Natural killer cell treated with Interleukin-12 subunit alpha and Interleukin-12 subunit beta and Interleukin-15 and Interleukin-18, amount 100 ng/mL, for 72 hours (primary cell): ENCODE results near the gene HMGCS2. TPM values are rescaled to one million over a fixed set of nuclear protein-coding genes. Genes with fewer than 3 reads are reported as not detected.

Experiments used
- ATAC-seq, 2 donors: fragments of 150-1000 bp; cut with Tn5 transposase in 1 of 2; sonication (Bioruptor Pico), chemical (Tn5 transposase) in 1 of 2; 2 replicates each; pipeline ENCODE4 v1.10.0; 2021
- DNase-seq: peaks from one replicate; pipeline ENCODE4 v3.0.0; 2022; ENCODE audit warnings: low spot score
- H3K27ac Mint-ChIP-seq, 2 donors: 1 replicate in 1 of 2; 2 replicates in 1 of 2; pipeline ENCODE4 v1.8.0; 2022; ENCODE audit warnings: mixed read lengths in 2 of 2, mild to moderate bottlenecking in 1 of 2, moderate library complexity in 1 of 2
- H3K27me3 Mint-ChIP-seq, 2 donors: 1 replicate in 1 of 2; 2 replicates in 1 of 2; pipeline ENCODE4 v1.8.0; 2022; ENCODE audit warnings: mixed read lengths in 2 of 2
- H3K36me3 Mint-ChIP-seq: one replicate; pipeline ENCODE4 v1.8.0; 2022; ENCODE audit warnings: mixed read lengths
- H3K4me1 Mint-ChIP-seq, 2 donors: 1 replicate in 1 of 2; 2 replicates in 1 of 2; pipeline ENCODE4 v1.8.0; 2022; ENCODE audit warnings: low read depth in 2 of 2, mixed read lengths in 2 of 2, mild to moderate bottlenecking in 1 of 2
- H3K4me3 Mint-ChIP-seq: one replicate; pipeline ENCODE4 v1.8.0; 2022; ENCODE audit warnings: mixed read lengths
- H3K9me3 Mint-ChIP-seq: 2 replicates; pipeline ENCODE4 v1.8.0; 2022; ENCODE audit warnings: mixed read lengths
- total RNA-seq, 2 donors: library from RNA; stranded (reverse); gene quantifications; one replicate each; pipeline ENCODE4 v1.2.3, GENCODE V29; 2022

The HMGCS2 gene
- total RNA-seq, 2 donors from 2014 or later, result not detected

DNA sequence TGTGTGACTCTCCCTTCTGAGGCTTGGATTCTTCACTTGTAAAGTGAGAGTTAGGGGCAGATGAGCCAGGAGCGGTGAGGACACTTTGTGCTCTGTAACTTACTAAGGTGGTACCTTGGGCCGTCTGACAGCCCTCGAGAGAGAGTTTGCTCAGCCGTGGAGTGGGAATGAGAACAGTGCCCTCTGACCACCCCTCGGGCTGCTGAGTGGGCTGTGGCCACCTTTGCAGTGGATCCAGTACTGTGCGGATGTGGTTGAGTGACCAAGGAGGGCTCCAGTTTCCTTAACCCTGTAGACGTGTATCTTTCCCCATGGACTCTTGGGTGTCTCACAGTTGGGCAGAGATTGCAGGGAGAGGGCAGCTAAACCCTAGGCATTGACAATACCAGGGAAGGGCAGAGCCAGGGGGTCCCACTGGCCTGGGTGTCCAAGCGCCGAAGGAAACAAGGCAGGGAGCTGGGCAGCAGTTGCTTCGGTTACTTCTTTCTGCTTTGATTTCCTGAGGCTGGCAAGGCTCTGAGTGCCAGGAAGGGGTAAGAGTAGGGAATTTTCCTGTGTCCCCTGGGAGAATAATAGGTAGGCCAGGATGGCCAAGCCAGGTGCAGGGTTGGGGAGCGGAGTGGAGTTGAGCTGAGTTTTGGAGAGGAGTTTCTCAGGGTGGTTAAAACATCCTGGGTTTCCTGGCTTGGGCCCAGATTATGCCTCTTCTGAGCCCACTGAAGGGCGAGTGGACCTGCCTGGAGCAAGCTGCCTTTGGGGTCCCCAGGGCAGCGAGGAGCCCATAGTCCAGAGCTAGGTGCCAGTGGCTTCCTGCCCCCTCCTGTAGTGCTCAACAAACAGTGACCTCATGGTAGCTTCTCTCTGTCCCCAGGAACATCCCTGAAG is 27.6 kb downstream of the HMGCS2 start:
- DNase-seq, result no peak
- no peaks in the 10 kb centered on the region for H3K27me3 Mint-ChIP-seq
- ATAC-seq, result no peak
- no peaks in the 10 kb centered on the region for H3K9me3 Mint-ChIP-seq
- no peaks in the 10 kb centered on the region for H3K36me3 Mint-ChIP-seq
- peaks cover 0 to 7% of the 10 kb centered on the region in 2 donors for H3K4me1 Mint-ChIP-seq
- H3K27ac Mint-ChIP-seq, result no peak overlapping the region
- H3K4me3 Mint-ChIP-seq, result no peak overlapping the region

DNA sequence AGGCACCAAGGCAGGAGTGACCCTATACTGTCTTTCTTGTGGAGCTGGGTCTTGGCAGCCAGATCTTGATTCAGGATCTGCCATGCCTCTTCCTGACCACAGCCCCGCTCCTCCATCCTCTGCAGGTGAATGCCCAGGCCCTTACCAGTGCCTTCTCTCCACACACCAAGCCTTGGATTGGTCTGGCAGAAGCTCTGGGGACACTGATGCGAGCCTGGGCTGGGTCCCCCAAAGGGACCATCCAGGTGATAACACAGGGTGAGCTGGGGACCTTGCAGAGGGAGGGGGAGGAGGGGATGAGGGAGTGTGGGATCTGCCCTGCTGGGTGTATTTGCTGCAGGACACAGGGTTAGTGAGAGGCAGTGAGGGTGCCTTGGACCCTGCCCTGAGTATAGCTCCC is 28.4 kb downstream of the HMGCS2 start:
- no peak overlapping the region for H3K27ac Mint-ChIP-seq
- H3K9me3 Mint-ChIP-seq, result no peaks in the 10 kb centered on the region
- no peaks in the 10 kb centered on the region for H3K36me3 Mint-ChIP-seq
- no peak for ATAC-seq
- no peak for DNase-seq
- no peaks in the 10 kb centered on the region for H3K27me3 Mint-ChIP-seq
- no peak overlapping the region for H3K4me3 Mint-ChIP-seq
- H3K4me1 Mint-ChIP-seq, result peaks cover 0 to 7% of the 10 kb centered on the region in 2 donors

- ATAC-seq, result no peak
- no peak overlapping the region for H3K4me3 Mint-ChIP-seq
- no peak for DNase-seq
- H3K27ac Mint-ChIP-seq, result no peak overlapping the region
- no peaks in the 10 kb centered on the region for H3K9me3 Mint-ChIP-seq
- no peaks in the 10 kb centered on the region for H3K27me3 Mint-ChIP-seq
- H3K36me3 Mint-ChIP-seq, result no peaks in the 10 kb centered on the region
- H3K4me1 Mint-ChIP-seq, result peaks cover 0 to 4% of the 10 kb centered on the region in 2 donors
These were observed 29.6 kb downstream of the HMGCS2 start for GRCh38 chr1:119739150-119739549.

DNA sequence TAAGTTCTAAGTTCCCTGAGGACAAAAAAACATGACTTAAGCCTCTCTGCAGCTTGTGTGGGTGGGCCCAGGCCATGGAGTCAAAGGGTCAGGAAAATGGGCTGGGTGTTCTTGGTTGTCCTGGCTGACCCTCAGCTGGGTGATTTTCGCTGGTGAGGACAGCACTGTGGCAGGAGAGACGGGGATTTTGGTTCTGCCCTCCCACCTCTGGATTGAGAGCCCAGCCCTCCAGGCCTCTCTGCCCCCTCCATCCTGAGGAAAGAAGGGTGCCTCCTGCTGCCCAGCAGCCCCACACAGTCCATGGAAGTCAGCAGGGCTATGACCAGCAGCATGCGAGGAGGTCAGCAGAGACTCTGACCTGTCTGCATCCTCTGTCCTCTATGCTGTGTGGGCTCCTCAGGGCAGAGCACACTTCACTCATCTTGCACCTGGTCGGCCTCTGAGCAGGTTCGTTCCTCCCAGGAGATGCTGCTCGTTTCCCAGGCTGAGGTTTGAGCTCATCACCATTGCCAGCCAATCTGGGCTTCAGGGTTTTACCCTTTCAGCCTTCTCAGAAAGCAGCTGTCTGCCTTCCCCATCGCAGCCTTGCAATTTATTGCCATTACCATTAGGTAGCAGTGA is 30.5 kb downstream of the HMGCS2 start:
- no peaks in the 10 kb centered on the region for H3K4me1 Mint-ChIP-seq
- no peak overlapping the region for H3K4me3 Mint-ChIP-seq
- no peak overlapping the region for H3K27ac Mint-ChIP-seq
- DNase-seq (no peak), ATAC-seq (no peak)
- H3K27me3 Mint-ChIP-seq, result no peaks in the 10 kb centered on the region
- H3K36me3 Mint-ChIP-seq, result no peaks in the 10 kb centered on the region
- no peaks in the 10 kb centered on the region for H3K9me3 Mint-ChIP-seq

DNA sequence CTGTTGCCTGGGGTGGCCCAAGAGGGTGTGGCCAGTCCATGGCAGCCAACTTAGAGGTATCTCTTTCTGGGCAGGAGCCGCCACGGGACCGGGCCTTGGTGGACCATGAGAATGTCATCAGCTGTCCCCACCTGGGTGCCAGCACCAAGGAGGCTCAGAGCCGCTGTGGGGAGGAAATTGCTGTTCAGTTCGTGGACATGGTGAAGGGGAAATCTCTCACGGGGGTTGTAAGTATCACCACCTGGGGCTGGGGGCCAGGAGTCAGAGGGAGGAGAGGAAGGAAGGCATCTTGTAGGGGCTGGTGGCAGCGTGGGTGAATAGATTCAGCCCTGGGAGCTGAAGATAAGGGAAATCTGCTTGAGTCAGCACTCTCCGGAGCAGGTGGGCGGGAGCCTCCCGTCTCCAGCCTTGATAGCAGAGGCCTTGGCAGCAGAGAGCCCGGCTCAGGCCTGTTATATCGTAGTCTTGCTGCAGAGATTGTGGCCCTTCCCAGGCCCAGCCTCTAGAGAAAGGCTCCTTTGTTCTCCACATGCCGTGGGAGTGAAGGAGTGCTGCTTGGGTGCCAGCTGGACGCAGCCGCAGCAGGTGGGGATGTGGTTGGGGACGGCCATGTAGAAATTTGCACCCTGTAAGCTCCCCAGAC is 31.5 kb downstream of the HMGCS2 start:
- H3K36me3 Mint-ChIP-seq, result no peaks in the 10 kb centered on the region
- ATAC-seq (no peak), DNase-seq (no peak)
- H3K27me3 Mint-ChIP-seq, result no peaks in the 10 kb centered on the region
- H3K9me3 Mint-ChIP-seq, result no peaks in the 10 kb centered on the region
- no peak overlapping the region for H3K4me3 Mint-ChIP-seq
- H3K4me1 Mint-ChIP-seq, result no peaks in the 10 kb centered on the region
- H3K27ac Mint-ChIP-seq, result no peak overlapping the region

DNA sequence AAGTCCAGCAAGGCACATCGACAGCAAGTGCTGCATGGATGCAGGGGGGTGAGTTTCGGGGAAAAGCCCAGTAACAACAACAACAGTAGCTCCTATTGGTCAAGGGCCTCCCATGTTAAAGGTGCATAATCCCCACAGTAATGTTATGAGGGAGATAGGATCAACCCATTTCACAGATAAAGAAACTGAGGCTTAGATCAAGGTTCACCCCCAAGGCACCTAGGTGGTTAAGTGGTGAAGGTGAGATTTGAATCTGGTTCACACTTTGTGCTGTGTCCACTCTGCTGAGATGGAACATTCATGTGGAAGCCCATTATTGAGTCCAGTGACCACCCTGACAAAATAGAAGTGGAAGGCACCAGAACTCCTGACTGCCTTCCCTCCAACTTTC is 32.1 kb downstream of the HMGCS2 start:
- H3K36me3 Mint-ChIP-seq, result no peaks in the 10 kb centered on the region

GRCh38 chr1:119735217-119735616 is 33.5 kb downstream of the HMGCS2 start:
- no peaks in the 10 kb centered on the region for H3K36me3 Mint-ChIP-seq
- no peaks in the 10 kb centered on the region for H3K9me3 Mint-ChIP-seq
- ATAC-seq, result no peak
- no peak overlapping the region for H3K27ac Mint-ChIP-seq
- H3K4me3 Mint-ChIP-seq, result no peak overlapping the region
- no peaks in the 10 kb centered on the region for H3K27me3 Mint-ChIP-seq
- no peaks in the 10 kb centered on the region for H3K4me1 Mint-ChIP-seq
- DNase-seq, result no peak

More for the DNA sequence above, 32.1 kb downstream of the HMGCS2 start:
- ATAC-seq (no peak), DNase-seq (no peak)
- no peak overlapping the region for H3K27ac Mint-ChIP-seq
- no peaks in the 10 kb centered on the region for H3K4me1 Mint-ChIP-seq
- H3K4me3 Mint-ChIP-seq, result no peak overlapping the region
- H3K27me3 Mint-ChIP-seq, result no peaks in the 10 kb centered on the region
- H3K9me3 Mint-ChIP-seq, result no peaks in the 10 kb centered on the region

DNA sequence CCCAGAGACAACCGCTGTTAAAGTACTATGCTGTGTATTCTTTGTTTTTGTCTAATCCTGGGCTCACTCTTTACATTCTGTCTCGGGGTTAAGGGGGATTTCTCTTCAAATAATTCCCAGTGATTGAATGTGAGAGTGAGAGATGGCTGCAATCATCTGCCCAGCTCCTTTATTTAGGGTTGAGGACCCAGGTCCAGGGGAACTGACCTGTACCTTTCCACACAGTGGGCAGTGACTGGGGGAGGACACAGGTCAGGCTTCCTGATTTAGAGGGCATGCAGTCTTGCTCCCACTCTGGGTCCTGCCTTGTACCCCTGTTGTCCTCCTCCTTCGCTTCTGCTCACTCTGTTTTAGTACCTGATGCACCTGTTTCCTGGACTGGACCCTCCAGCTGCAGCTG is 35.0 kb downstream of the HMGCS2 start:
- Mint-ChIP-seq H3K4me1 (no peaks in the 10 kb centered on the region), H3K36me3 (no peaks in the 10 kb centered on the region), H3K4me3 (no peak overlapping the region), H3K27me3 (no peaks in the 10 kb centered on the region), H3K27ac (no peak overlapping the region), H3K9me3 (no peaks in the 10 kb centered on the region)
- ATAC-seq (no peak), DNase-seq (no peak)

- ATAC-seq (no peak), DNase-seq (no peak)
- Mint-ChIP-seq H3K36me3 (no peaks in the 10 kb centered on the region), H3K4me1 (no peaks in the 10 kb centered on the region), H3K9me3 (no peaks in the 10 kb centered on the region), H3K4me3 (no peak overlapping the region), H3K27me3 (no peaks in the 10 kb centered on the region), H3K27ac (no peak overlapping the region)
These were observed 36.1 kb downstream of the HMGCS2 start for GRCh38 chr1:119732465-119733168.

DNA sequence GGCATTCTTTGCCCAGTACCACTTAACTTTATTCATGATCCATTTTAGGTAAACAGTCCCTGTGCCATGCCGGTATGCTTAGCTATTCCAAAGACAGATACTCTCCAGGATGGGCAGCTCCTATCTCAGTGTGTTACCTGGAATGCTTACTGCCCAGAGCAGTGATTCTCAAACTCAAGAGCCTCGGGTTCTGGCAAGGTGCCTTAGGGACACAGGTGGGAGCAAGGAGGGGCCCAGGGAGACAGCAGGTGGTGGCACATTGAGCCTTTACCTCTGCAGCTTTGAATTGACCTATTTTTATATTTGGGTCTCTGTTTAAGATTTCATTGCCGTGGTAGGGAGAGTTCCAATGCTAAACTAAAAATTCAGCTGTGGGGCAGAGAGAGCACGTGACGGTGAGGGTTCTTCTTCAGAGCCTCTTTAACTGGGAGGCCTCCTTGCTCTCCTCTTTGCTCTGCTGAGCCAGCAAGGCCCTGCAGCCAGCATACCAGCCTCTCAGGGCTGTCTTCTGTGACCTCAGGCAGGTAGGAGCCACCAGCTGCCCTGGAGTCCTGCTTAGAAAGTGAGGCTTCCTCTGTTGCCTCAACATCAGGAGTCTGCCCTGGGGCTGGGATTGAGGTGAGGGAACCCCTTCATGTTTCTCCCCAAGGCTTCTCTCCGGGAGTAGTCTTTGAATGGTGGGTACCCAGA is 36.8 kb downstream of the HMGCS2 start:
- H3K27me3 Mint-ChIP-seq, result no peaks in the 10 kb centered on the region
- DNase-seq (no peak), ATAC-seq (no peak)
- H3K4me1 Mint-ChIP-seq, result no peaks in the 10 kb centered on the region
- no peaks in the 10 kb centered on the region for H3K9me3 Mint-ChIP-seq
- no peak overlapping the region for H3K27ac Mint-ChIP-seq
- H3K4me3 Mint-ChIP-seq, result no peak overlapping the region
- no peaks in the 10 kb centered on the region for H3K36me3 Mint-ChIP-seq

GRCh38 chr1:119731060-119731459 is 37.6 kb downstream of the HMGCS2 start:
- Mint-ChIP-seq H3K36me3 (no peaks in the 10 kb centered on the region), H3K4me3 (no peak overlapping the region), H3K9me3 (no peaks in the 10 kb centered on the region), H3K4me1 (no peaks in the 10 kb centered on the region), H3K27me3 (no peaks in the 10 kb centered on the region), H3K27ac (no peak overlapping the region)
- no peak for DNase-seq
- ATAC-seq, result no peak

GRCh38 chr1:119729044-119729443 is 39.7 kb downstream of the HMGCS2 start:
- Mint-ChIP-seq H3K36me3 (no peaks in the 10 kb centered on the region), H3K27me3 (no peaks in the 10 kb centered on the region), H3K4me3 (no peak overlapping the region), H3K27ac (no peak overlapping the region), H3K4me1 (no peaks in the 10 kb centered on the region), H3K9me3 (no peaks in the 10 kb centered on the region)
- no peak for DNase-seq
- no peak for ATAC-seq

- H3K27ac Mint-ChIP-seq, result no peak overlapping the region
- no peaks in the 10 kb centered on the region for H3K4me1 Mint-ChIP-seq
- ATAC-seq, result no peak
These were observed 40.7 kb downstream of the HMGCS2 start for GRCh38 chr1:119727991-119728390.

More at GRCh38 chr1:119727991-119728390, 40.7 kb downstream of the HMGCS2 start:
- no peaks in the 10 kb centered on the region for H3K36me3 Mint-ChIP-seq
- H3K4me3 Mint-ChIP-seq, result no peak overlapping the region
- no peak for DNase-seq
- no peaks in the 10 kb centered on the region for H3K27me3 Mint-ChIP-seq
- H3K9me3 Mint-ChIP-seq, result no peaks in the 10 kb centered on the region
